ENCODE measurements around the gene MEIKIN. TPM values are rescaled to one million over a fixed set of nuclear protein-coding genes. Genes with fewer than 3 reads are reported as not detected.

The MEIKIN gene
- total and polyA plus RNA-seq, 2 experiments from 2014 or later, result not detected

GRCh38 chr5:131992370-131992769 is 46.9 kb upstream of the MEIKIN start:
- Mint-ChIP-seq H3K27me3 (ENCODE audit: insufficient read depth, low read depth, poor library complexity) (peaks cover 3% of the 10 kb centered on the region), H3K27ac (no peak overlapping the region)

More at GRCh38 chr5:131992370-131992769, 46.9 kb upstream of the MEIKIN start:
- H3K79me2 ChIP-seq (replicated peaks; ENCODE audit: insufficient read depth), result no peaks in the 10 kb centered on the region
- no peaks in the 10 kb centered on the region for H4K20me1 ChIP-seq (replicated peaks; ENCODE audit: insufficient read depth)
- no peak overlapping the region for H3K4me3 ChIP-seq
- no peaks in the 10 kb centered on the region for H3K27me3 ChIP-seq (ENCODE audit: insufficient read depth)
- H3K4me2 ChIP-seq, result no peak overlapping the region
- no peaks in the 10 kb centered on the region for H3F3A ChIP-seq (replicated peaks; ENCODE audit: low read depth)
- TF ChIP-seq NANOG (IDR thresholded peaks at IDR 0.05; ENCODE audit: borderline replicate concordance), result no peak
- no peak for TF ChIP-seq JUNB (IDR thresholded peaks at IDR 0.05; ENCODE audit: unreplicated experiment)
- TF ChIP-seq EZH2 (IDR thresholded peaks at IDR 0.05; ENCODE audit: low read depth, unreplicated experiment), result no peak
- TF ChIP-seq CREB1 (CRISPR knock-in tag; IDR thresholded peaks at IDR 0.05; ENCODE audit: low read depth), result no peak
- no peak for TF ChIP-seq ZNF462 (CRISPR knock-in tag; IDR thresholded peaks at IDR 0.05)
- Mint-ChIP-seq H3K4me1 (peaks cover 18% of the 10 kb centered on the region), H3K36me3 (ENCODE audit: low read depth) (no peaks in the 10 kb centered on the region), H3K4me3 (no peak overlapping the region), H3K9me3 (no peaks in the 10 kb centered on the region)
- H3K4me1 ChIP-seq (ENCODE audit: insufficient read depth), result peaks cover 6% of the 10 kb centered on the region; the same call in 1 of the 2 replicates
- H2AFZ ChIP-seq, result no peak overlapping the region
- no peaks in the 10 kb centered on the region for H3K36me3 ChIP-seq (ENCODE audit: insufficient read depth)
- H3K27ac ChIP-seq (ENCODE audit: low read depth), result no peak overlapping the region
- no peaks in the 10 kb centered on the region for H3K9me2 ChIP-seq (ENCODE audit: insufficient read depth)
- ATAC-seq (no peak), DNase-seq (ENCODE audit: low spot score) (no peak)
